Stimulated activated naive CD8-positive, alpha-beta T cell treated with anti-CD3 and anti-CD28 coated beads, Interleukin-15, amount 100 ng/mL, for 72 hours (primary cell): ENCODE results near the gene ROBO2.

Experiments
- ATAC-seq: fragments of 150-1000 bp; cut with Tn5 transposase; 2 replicates; pipeline ENCODE4 v1.10.0; 2021; ENCODE audit warnings: mild to moderate bottlenecking, moderate library complexity
- DNase-seq, 2 donors: peaks; one replicate each; pipeline ENCODE4 v3.0.0; 2021 to 2022
- H3K27ac Mint-ChIP-seq, 2 donors: one replicate each; pipeline ENCODE4 v1.8.0; 2022; ENCODE audit warnings: mild to moderate bottlenecking in 2 of 2, mixed read lengths in 2 of 2, moderate library complexity in 2 of 2
- H3K27me3 Mint-ChIP-seq: one replicate; pipeline ENCODE4 v1.8.0; 2022; ENCODE audit warnings: mixed read lengths
- H3K4me1 Mint-ChIP-seq: one replicate; pipeline ENCODE4 v1.8.0; 2022; ENCODE audit warnings: mild to moderate bottlenecking, mixed read lengths
- H3K4me3 Mint-ChIP-seq, 2 donors: one replicate each; pipeline ENCODE4 v1.8.0; 2022; ENCODE audit warnings: mild to moderate bottlenecking in 2 of 2, mixed read lengths in 2 of 2, moderate library complexity in 1 of 2
- H3K9me3 Mint-ChIP-seq, 2 donors: one replicate each; pipeline ENCODE4 v1.8.0; 2022; ENCODE audit warnings: mixed read lengths in 2 of 2

The ROBO2 gene

GRCh38 chr3:77072232-77072631 is 32.3 kb downstream of the ROBO2 start:
- no peaks in the 10 kb centered on the region for H3K4me1 Mint-ChIP-seq
- no peak for ATAC-seq

GRCh38 chr3:77078279-77078678 is 38.4 kb downstream of the ROBO2 start:
- H3K4me1 Mint-ChIP-seq = no peaks in the 10 kb centered on the region
- H3K9me3 Mint-ChIP-seq = peaks cover 8 to 16% of the 10 kb centered on the region in 2 donors
- no peak overlapping the region for H3K4me3 Mint-ChIP-seq
- H3K27ac Mint-ChIP-seq = no peak overlapping the region
- ATAC-seq = no peak
- DNase-seq = no peak
- no peaks in the 10 kb centered on the region for H3K27me3 Mint-ChIP-seq

More at GRCh38 chr3:77072232-77072631, 32.3 kb downstream of the ROBO2 start:
- peaks cover 9 to 13% of the 10 kb centered on the region in 2 donors for H3K9me3 Mint-ChIP-seq
- H3K27ac Mint-ChIP-seq = peak overlapping the region in 1 of 2 donors; percentile 57
- no peak overlapping the region for H3K4me3 Mint-ChIP-seq
- DNase-seq = no peak
- no peaks in the 10 kb centered on the region for H3K27me3 Mint-ChIP-seq

- Mint-ChIP-seq H3K4me1 (no peaks in the 10 kb centered on the region), H3K27ac (no peak overlapping the region), H3K4me3 (no peak overlapping the region), H3K9me3 (peaks cover 7 to 8% of the 10 kb centered on the region in 2 donors), H3K27me3 (no peaks in the 10 kb centered on the region)
- ATAC-seq (no peak), DNase-seq (no peak)
Measured at GRCh38 chr3:77079988-77080610, 40.2 kb downstream of the ROBO2 start.

DNA sequence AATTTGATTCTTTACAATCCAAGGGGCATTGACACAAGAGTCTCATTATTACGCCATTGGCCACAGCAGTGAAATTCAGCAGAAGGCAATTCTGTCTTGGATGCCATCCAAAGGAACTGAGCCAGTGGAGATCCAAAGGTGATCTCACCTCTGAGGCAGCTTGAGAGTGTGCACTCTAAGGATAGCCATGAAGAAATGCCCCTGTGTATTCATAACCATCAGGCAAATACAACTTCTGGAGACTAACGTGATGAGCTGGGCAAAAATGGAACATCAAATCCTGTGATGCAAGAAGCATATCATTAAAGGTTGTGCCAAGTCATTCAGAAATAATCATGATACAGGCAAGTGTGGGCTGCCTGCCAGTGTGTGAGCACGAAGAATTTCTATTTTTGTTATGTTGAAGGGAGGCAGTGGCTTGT is 41.4 kb downstream of the ROBO2 start:
- Mint-ChIP-seq H3K9me3 (peaks cover 7 to 8% of the 10 kb centered on the region in 2 donors), H3K27ac (no peak overlapping the region), H3K4me3 (no peak overlapping the region), H3K4me1 (no peaks in the 10 kb centered on the region), H3K27me3 (no peaks in the 10 kb centered on the region)
- DNase-seq (no peak), ATAC-seq (no peak)

GRCh38 chr3:77084511-77084910 is 44.6 kb downstream of the ROBO2 start:
- no peak for DNase-seq
- Mint-ChIP-seq H3K4me1 (no peaks in the 10 kb centered on the region), H3K9me3 (peaks cover 7 to 8% of the 10 kb centered on the region in 2 donors), H3K27me3 (no peaks in the 10 kb centered on the region), H3K4me3 (no peak overlapping the region), H3K27ac (no peak overlapping the region)
- ATAC-seq = no peak

DNA sequence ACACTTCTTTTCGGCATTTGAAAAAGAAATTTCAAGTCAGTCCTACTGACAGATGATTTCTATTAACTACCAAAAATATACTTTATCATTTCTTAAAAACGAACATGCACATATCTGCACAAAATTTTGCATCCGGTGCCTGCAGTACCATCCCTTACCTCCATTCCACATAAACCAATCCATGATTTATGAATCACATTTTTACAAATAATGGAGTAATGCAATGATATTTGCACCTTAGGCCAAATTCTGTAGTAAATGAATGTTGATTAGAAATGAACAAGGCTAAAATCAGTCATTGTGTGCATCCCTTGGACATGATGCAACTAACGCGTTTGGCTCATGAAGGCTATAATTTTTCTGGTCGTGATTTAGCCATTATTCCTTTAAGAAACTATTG is 46.5 kb downstream of the ROBO2 start:
- Mint-ChIP-seq H3K4me3 (no peak overlapping the region), H3K9me3 (peaks cover 0 to 8% of the 10 kb centered on the region in 2 donors), H3K4me1 (no peaks in the 10 kb centered on the region), H3K27me3 (no peaks in the 10 kb centered on the region), H3K27ac (no peak overlapping the region)
- ATAC-seq (no peak), DNase-seq (no peak)

DNA sequence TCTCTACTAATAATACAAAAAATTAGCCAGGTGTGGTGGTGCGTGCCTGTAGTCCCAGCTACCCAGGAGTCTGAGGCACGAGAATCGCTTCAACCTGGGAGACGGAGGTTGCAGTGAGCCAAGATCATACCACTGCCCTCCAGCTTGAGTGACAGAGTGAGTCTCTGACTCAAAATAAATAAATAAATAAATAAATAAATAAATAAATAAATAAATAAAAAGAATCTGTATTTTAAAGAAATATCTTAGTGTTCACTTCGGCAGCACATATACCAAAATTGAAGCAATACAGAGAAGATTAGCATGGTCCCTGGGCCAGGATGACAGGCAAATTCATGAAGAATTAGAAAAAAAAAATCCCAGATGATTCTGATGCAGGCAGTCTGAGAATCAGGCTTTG is 51.9 kb downstream of the ROBO2 start:
- Mint-ChIP-seq H3K9me3 (peaks cover 0 to 4% of the 10 kb centered on the region in 2 donors), H3K4me3 (no peak overlapping the region), H3K4me1 (no peaks in the 10 kb centered on the region), H3K27me3 (no peaks in the 10 kb centered on the region), H3K27ac (no peak overlapping the region)
- DNase-seq = no peak
- no peak for ATAC-seq

DNA sequence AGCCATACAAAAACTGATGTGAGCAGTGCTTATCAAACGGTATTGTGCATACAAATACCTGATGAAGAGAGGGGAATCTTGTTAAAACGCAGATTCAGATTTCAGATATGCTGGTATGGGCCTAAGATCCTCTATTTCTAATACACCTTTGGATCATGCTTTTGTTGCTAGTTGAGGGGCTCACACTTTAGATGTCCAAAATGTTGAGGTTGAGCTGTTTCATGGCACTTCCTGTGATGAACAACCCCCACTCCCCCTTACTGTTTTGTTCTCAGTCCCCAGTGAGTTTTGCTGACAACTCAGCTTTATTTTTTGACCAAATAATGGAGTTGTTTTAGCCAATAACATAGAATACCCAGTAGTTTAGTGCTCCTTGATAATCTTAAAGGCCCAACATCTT is 53.2 kb downstream of the ROBO2 start:
- no peaks in the 10 kb centered on the region for H3K4me1 Mint-ChIP-seq
- no peak overlapping the region for H3K4me3 Mint-ChIP-seq

GRCh38 chr3:77096145-77096544 is 56.2 kb downstream of the ROBO2 start:
- no peaks in the 10 kb centered on the region for H3K27me3 Mint-ChIP-seq
- peaks cover 6 to 22% of the 10 kb centered on the region in 2 donors for H3K9me3 Mint-ChIP-seq
- H3K4me3 Mint-ChIP-seq = no peak overlapping the region
- DNase-seq (no peak), ATAC-seq (no peak)
- H3K27ac Mint-ChIP-seq = no peak overlapping the region
- H3K4me1 Mint-ChIP-seq = no peaks in the 10 kb centered on the region

More for the DNA sequence above, 53.2 kb downstream of the ROBO2 start:
- ATAC-seq (no peak), DNase-seq (no peak)
- H3K9me3 Mint-ChIP-seq = peaks cover 0 to 17% of the 10 kb centered on the region in 2 donors
- no peaks in the 10 kb centered on the region for H3K27me3 Mint-ChIP-seq
- no peak overlapping the region for H3K27ac Mint-ChIP-seq

DNA sequence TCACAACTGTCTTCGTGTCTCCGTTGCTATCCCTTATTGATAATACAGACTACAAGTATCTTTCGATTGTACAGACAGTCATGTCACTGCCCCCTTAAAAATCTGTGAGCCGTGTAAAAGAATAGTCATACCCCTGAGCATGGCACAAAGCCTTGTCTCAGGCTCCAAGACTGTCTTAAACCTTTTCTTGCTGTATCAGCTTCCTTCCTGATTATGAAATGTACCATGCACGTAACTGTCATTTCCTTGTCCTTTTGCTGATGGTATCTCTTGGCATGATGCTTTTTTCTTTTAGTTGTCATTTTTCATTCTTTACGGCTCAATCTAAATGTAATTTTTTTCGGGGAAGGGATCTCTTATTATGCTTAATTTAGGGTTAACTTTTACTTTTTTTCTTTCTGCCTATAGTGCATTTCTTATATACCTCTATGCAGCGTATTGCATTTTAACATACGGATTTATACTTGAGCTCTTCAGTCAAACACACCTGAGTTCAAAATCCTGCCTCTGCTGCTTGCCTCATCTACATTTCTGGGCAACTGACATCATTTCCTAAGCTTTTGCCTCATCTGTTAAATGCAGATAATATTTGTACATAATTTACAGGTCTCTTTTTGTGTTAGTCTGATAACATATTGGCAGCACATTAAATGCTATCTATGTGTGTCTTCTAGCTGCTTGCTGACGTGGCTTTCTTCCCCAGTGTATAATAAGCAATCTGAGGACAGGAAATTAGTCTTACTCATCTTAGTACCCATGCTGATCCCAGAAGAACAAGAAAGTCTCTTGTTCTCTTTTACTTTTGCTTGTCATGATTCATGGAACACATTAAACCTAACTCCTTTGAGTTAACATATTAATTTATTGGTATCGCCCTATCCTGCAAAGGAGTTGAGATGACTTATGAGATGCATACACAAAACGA is 57.3 kb downstream of the ROBO2 start:
- no peaks in the 10 kb centered on the region for H3K27me3 Mint-ChIP-seq
- ATAC-seq (no peak), DNase-seq (no peak)
- no peak overlapping the region for H3K27ac Mint-ChIP-seq
- H3K9me3 Mint-ChIP-seq = peaks cover 10 to 33% of the 10 kb centered on the region in 2 donors
- H3K4me3 Mint-ChIP-seq = no peak overlapping the region
- H3K4me1 Mint-ChIP-seq = no peaks in the 10 kb centered on the region

- Mint-ChIP-seq H3K4me3 (no peak overlapping the region), H3K4me1 (no peaks in the 10 kb centered on the region), H3K27ac (no peak overlapping the region), H3K9me3 (peaks cover 14 to 17% of the 10 kb centered on the region in 2 donors), H3K27me3 (no peaks in the 10 kb centered on the region)
- DNase-seq (no peak), ATAC-seq (no peak)
Measured at GRCh38 chr3:77102951-77103769, 63.3 kb downstream of the ROBO2 start.

DNA sequence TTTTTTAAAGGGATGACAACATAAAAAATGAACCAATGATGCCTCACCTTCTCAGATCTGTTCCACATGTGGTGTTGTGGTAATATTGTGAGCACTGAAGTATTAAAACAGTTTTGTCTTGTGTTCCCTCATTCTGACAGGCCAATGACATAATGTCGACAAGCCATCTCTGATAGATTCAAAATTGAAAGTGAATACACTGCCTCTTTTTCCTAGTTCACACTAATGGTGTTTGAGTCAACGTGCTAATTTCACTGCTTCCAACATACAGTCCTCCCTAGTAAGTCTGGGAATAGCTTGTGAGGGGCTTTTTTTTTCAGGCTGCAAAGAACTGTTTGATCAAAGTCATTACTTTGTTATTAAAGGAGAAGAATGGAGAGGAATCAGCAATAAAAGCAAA is 82.8 kb downstream of the ROBO2 start:
- no peak for DNase-seq
- peaks cover 0 to 4% of the 10 kb centered on the region in 2 donors for H3K9me3 Mint-ChIP-seq
- no peak for ATAC-seq

DNA sequence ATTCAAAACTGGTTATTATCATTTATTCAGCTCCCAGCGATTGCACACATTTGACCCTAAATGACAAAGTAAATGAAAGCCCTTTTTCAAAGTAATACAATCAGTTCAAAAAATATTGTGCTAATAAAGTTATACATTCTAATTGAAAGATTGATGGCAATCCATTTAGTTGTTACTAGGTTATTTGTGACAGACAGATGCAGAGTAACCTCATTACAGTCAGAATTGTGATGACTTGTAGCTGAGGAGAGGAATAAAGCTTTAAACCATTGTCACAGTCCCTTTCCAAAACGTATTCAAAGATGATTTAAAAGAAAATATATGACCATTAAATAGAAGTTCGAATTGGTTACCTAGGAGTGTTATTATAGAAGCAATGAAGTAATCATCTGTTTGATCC is 86.1 kb downstream of the ROBO2 start:
- peaks cover 4 to 7% of the 10 kb centered on the region in 2 donors for H3K9me3 Mint-ChIP-seq
- DNase-seq = no peak
- H3K27ac Mint-ChIP-seq = no peak overlapping the region
- no peaks in the 10 kb centered on the region for H3K4me1 Mint-ChIP-seq
- ATAC-seq = no peak
- no peaks in the 10 kb centered on the region for H3K27me3 Mint-ChIP-seq
- H3K4me3 Mint-ChIP-seq = no peak overlapping the region

More for the DNA sequence above, 82.8 kb downstream of the ROBO2 start:
- Mint-ChIP-seq H3K4me3 (no peak overlapping the region), H3K27me3 (no peaks in the 10 kb centered on the region), H3K4me1 (no peaks in the 10 kb centered on the region), H3K27ac (no peak overlapping the region)

DNA sequence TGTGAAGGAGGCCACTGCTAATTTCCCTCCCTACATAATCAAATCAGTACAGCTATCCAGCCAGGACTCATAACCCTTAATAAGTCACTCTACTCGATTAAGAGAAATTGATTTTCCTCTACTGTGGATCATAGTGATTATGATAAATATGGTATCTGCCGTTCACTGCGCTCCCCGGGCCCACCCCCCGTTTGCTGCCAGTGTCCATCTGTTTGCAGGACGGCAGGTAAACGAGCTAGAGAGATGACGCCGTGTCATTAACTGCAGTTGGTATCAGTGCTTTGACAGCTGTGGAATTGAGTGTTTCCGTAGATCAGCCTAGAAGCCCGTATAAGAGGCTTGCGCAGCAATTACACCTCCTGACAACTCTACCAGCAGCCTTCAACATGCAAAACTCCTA is 94.9 kb downstream of the ROBO2 start:
- DNase-seq (no peak), ATAC-seq (no peak)
- Mint-ChIP-seq H3K27me3 (no peaks in the 10 kb centered on the region), H3K4me1 (no peaks in the 10 kb centered on the region), H3K4me3 (no peak overlapping the region), H3K27ac (no peak overlapping the region), H3K9me3 (no peaks in the 10 kb centered on the region)

DNA sequence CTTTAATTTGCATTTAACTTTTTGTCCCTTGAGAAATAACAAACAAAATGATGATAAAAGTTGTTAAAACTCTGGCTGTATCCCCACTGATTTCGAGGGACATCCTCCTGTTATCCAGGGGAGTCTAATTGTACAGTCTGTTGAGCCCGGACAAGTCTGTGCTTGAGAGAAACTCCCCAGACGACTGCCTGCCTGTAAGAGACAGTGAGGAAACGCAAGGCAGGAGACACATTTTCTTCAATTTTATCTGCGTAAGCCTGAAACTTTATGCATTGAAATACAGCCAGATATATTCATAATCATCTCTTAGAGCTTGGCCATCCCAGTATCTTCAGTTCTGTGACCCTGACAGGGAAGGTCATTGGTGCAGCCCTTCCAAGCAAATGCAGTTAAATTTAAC is 97.7 kb downstream of the ROBO2 start:
- Mint-ChIP-seq H3K27me3 (no peaks in the 10 kb centered on the region), H3K4me3 (no peak overlapping the region), H3K9me3 (no peaks in the 10 kb centered on the region), H3K4me1 (no peaks in the 10 kb centered on the region), H3K27ac (no peak overlapping the region)
- ATAC-seq (no peak), DNase-seq (no peak)
